ENCODE measurements around the gene STK35.

STK35 gene

DNA sequence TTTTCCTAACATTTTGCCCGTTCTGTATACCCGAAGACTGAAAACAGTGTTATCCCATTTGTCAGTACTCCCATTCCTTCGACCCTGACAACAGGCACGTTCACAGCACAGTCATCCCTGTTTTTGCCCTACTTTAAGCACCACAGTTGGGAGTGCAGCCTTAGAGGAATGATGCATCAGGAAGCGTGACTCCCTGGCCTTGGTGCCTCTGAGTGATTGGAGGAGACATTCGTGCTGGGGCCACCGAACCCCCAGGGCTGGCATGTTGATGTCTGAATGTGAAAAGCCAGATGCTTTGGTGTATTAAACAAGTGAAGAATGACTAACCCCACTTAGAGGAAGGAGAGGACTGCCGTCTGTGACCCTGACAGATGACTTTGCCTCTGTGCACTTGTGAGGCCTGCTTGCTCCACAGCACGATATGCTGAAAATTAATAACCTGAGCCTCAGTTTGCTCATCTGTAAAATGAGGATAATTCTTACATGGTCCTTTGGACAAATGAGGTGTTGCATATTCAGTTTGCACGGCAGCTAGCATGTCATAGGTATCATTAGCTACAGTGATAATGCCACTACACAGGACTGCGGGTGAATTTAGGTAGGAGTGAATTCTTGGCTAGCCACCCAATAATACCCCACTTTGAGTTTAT lies 36.0 kb downstream of the STK35 start:
- no peak overlapping the region for H3K4me3 Mint-ChIP-seq
- peaks cover 12% of the 10 kb centered on the region for H3K36me3 Mint-ChIP-seq
- no peak overlapping the region for H3K27ac Mint-ChIP-seq
- no peaks in the 10 kb centered on the region for H3K9me3 Mint-ChIP-seq
- no peaks in the 10 kb centered on the region for H3K27me3 Mint-ChIP-seq
- peaks cover 18% of the 10 kb centered on the region for H3K4me1 Mint-ChIP-seq
- ATAC-seq = no peak

DNA sequence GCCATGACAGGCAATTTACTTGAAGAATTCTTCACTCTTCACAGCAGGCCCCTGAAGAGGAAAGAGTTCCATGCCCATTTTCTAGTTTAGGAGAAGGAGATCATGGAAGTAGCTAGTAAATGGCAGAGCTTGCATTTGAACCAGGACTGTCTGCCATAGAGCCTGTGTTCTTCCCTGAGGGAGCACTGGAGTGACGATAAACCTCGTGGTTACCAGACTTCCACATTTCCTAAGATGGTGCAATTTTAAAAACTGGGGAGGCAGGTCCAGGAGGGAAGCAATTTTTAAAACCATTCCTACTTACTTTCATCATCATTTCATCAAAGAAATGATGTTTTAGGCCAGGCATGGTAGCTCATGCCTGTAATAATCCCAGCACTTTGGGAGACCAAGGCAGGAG lies 36.8 kb downstream of the STK35 start:
- Mint-ChIP-seq H3K36me3 (peaks cover 12% of the 10 kb centered on the region), H3K27ac (no peak overlapping the region), H3K4me1 (peaks cover 11% of the 10 kb centered on the region), H3K9me3 (no peaks in the 10 kb centered on the region), H3K27me3 (no peaks in the 10 kb centered on the region), H3K4me3 (no peak overlapping the region)
- no peak for ATAC-seq

DNA sequence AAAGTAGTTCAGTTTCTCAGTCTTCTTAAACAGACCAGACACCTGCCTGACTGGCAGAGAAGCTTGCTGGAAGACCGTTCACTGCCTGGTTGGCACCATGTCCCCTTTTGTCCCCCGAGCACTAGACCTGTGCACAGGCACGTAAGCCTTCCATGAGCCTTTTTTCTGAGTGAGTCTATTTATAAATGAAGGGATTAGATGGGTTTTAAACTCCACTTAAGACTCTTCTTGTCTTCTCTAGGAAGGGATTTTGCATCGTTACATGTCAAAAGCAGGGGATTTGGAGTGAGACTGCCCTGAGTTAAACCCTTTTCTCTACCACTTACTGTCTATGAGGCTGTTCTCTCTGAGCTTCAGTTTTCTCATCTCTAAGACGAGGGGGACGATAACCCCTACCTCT lies 37.6 kb downstream of the STK35 start:
- Mint-ChIP-seq H3K27ac (no peak overlapping the region), H3K4me3 (no peak overlapping the region), H3K27me3 (no peaks in the 10 kb centered on the region), H3K36me3 (peaks cover 19% of the 10 kb centered on the region), H3K4me1 (peaks cover 7% of the 10 kb centered on the region), H3K9me3 (no peaks in the 10 kb centered on the region)
- no peak for ATAC-seq

DNA sequence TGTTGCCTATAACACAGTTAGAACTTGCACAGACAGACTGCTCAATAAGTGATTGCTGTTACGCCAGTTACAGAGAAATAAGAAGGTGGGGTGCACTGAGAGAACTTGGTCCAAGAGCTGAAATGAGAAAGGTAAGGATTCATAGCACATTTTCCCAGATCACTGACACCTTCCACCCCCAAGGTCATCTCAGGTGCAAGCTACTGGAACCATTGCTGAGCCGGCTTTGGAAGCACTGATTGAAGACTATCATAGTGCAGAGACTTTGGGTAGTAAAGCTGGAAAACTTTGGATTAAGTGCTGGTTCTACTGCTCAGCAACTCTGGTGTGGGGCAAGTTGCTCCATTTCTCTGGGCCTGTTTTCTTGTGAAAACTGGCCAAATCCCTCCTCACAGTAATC lies 38.1 kb downstream of the STK35 start:
- Mint-ChIP-seq H3K27ac (no peak overlapping the region), H3K27me3 (no peaks in the 10 kb centered on the region), H3K9me3 (no peaks in the 10 kb centered on the region), H3K4me3 (no peak overlapping the region), H3K4me1 (peaks cover 7% of the 10 kb centered on the region), H3K36me3 (peaks cover 22% of the 10 kb centered on the region)
- ATAC-seq = no peak

DNA sequence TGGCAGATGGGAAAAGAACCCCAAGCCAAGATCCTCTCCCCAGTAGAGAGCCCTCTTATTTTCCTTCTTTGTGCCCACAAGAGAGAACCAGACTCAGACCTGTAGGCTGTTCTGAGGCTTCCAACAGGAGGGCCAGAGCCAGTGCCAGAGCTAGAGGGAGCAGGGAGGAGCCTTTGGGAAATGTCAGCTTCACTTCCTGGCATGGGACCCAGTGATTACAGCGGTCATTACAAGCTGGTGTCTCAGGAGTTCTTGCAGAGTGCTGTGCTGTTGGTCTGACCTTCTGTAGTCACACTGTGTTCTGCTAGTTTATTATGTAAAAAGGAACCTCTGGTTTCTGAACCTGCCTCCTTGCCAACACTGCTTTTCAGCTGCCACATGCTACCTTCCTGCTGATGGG lies 38.9 kb downstream of the STK35 start:
- no peaks in the 10 kb centered on the region for H3K9me3 Mint-ChIP-seq
- H3K27ac Mint-ChIP-seq = no peak overlapping the region
- H3K27me3 Mint-ChIP-seq = no peaks in the 10 kb centered on the region
- no peak for ATAC-seq
- H3K4me3 Mint-ChIP-seq = no peak overlapping the region
- H3K4me1 Mint-ChIP-seq = peaks cover 7% of the 10 kb centered on the region
- H3K36me3 Mint-ChIP-seq = peaks cover 30% of the 10 kb centered on the region

DNA sequence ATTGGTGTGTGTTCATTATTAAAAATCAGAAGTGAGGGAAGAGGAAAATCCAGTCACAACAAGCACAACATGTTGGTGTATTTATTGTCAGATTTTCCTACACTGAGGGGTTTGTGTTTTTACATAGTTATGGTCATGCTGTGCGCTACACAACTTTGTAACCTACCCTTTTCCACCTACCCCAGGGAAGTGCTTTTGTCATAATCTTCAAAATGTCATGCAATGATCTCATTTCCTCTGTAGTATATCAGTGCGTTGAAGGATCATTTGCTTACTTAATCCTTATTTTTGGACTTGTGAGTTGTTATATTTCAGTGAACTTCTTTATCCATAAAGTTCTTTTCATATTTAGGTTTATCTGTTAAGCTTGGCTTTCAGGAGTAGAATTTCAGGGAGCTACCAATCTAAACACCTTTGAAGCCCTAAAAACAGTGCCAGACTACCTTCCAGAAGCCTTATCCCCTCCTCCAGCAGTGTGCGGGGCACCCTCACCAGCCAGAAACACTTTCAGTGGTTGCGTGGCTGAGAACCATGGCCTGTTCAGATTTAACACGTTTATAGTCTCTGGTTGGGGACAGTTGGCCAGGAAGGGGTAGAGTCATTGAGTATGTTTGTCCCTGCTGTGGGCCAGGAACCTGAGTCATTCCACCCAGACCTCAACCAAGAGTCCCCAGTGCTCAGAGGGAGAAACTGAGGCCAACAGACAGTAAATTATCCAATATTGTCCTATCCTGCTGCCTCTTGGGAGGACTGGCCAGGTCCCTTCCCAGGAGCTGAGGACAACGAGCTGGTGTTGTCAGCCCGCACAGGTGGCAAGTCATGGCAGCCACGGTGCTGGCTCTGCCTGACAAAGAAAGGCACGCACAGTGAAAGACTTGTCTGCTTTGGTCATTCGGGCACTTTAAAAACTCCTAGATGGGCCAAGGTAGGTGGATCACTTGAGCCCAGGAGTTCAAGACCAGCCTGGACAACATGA lies 40.3 kb downstream of the STK35 start:
- H3K4me3 Mint-ChIP-seq = no peak overlapping the region
- no peaks in the 10 kb centered on the region for H3K9me3 Mint-ChIP-seq
- H3K36me3 Mint-ChIP-seq = peaks cover 37% of the 10 kb centered on the region
- no peak for ATAC-seq
- H3K27me3 Mint-ChIP-seq = no peaks in the 10 kb centered on the region
- no peak overlapping the region for H3K27ac Mint-ChIP-seq
- peaks cover 1% of the 10 kb centered on the region for H3K4me1 Mint-ChIP-seq

DNA sequence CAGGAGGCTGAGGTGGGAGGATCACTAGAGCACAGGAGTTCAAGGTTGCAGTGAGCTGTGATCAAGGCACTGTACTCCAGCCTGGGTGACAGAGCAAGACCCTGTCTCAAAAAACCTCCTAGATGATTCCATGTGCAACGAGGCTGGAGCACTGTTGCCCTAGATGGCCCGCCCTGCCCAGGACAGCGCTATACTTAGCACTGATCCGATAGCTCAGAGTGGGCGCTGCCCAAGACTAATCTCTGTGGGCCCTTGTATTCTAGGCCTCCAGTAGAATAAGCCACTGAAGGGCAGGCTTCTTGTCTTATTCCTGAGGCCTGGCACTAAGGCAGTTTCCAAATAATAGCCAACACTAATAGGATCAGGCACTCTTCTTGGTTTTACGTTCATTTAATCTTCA lies 41.0 kb downstream of the STK35 start:
- ATAC-seq = no peak
- H3K27ac Mint-ChIP-seq = no peak overlapping the region
- no peaks in the 10 kb centered on the region for H3K9me3 Mint-ChIP-seq
- H3K36me3 Mint-ChIP-seq = peaks cover 40% of the 10 kb centered on the region
- no peaks in the 10 kb centered on the region for H3K27me3 Mint-ChIP-seq
- no peaks in the 10 kb centered on the region for H3K4me1 Mint-ChIP-seq
- H3K4me3 Mint-ChIP-seq = no peak overlapping the region

DNA sequence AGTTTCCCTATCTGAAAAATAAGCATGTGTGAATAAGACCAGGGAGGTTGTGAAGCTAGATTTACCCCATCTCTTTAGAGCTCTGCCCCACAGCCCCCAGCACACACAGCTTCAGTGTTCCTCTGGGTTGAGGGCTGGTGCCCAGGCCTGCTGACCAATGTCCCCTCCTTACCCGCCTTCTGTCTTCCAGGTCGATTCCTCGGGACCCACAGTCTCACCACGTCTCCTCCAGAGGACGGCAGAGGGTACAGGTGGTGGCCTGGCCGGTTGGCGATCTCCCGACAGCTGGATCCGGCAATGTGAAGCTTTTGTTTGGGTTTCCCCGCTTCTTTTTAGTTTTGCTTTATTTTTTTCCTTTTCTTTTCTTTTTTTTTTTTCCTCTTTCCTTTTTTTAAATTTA lies 42.0 kb downstream of the STK35 start:
- no peak for ATAC-seq
- no peaks in the 10 kb centered on the region for H3K9me3 Mint-ChIP-seq
- H3K4me1 Mint-ChIP-seq = no peaks in the 10 kb centered on the region
- H3K27ac Mint-ChIP-seq = no peak overlapping the region
- peaks cover 48% of the 10 kb centered on the region for H3K36me3 Mint-ChIP-seq
- no peak overlapping the region for H3K4me3 Mint-ChIP-seq
- H3K27me3 Mint-ChIP-seq = no peaks in the 10 kb centered on the region

DNA sequence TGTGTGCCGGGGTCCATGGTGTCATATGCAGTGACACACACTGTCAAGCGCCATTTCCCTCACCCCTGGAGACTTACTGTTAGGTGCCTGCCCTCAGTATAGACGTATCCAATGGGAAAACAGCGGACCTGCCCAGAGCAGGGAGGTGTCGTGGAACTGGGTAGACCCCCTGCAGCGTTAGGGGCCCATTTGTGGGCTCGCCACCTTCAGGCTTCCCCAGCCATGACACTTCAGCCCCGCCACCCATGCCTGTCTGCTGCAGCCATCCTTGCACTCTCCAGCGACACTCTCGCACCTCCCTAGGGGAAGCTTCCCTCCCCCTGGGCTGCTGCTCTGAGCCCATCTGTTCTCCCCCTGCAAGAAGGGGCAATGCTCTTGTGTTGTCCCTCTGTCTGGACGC lies 43.2 kb downstream of the STK35 start:
- H3K4me3 Mint-ChIP-seq = no peak overlapping the region
- no peaks in the 10 kb centered on the region for H3K9me3 Mint-ChIP-seq

DNA sequence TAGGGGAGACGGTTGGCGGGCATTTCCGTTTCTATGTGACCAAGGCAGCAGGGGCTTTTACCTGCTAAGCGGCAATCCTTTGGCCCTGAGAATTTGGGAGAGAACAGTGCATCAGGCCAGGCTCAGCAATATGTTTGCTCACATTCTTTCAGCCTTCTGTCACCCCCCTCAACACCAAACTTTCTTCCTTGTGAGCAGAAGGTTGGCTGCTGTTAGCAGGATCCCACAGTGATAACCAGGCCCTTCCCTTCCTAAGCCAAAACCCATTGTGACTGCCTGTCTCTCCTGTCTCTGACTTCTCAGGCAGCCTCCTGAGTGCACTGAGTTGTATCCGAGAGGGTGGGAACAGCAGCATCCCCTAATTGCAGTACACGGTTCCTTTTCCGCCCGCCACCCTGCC lies 43.7 kb downstream of the STK35 start:
- no peaks in the 10 kb centered on the region for H3K4me1 Mint-ChIP-seq
- H3K9me3 Mint-ChIP-seq = no peaks in the 10 kb centered on the region
- no peak overlapping the region for H3K27ac Mint-ChIP-seq
- no peak overlapping the region for H3K4me3 Mint-ChIP-seq
- H3K27me3 Mint-ChIP-seq = no peaks in the 10 kb centered on the region
- peaks cover 63% of the 10 kb centered on the region for H3K36me3 Mint-ChIP-seq
- no peak for ATAC-seq

More for the DNA sequence above, 43.2 kb downstream of the STK35 start:
- no peak for ATAC-seq
- Mint-ChIP-seq H3K36me3 (peaks cover 61% of the 10 kb centered on the region), H3K27me3 (no peaks in the 10 kb centered on the region), H3K4me1 (no peaks in the 10 kb centered on the region), H3K27ac (no peak overlapping the region)

DNA sequence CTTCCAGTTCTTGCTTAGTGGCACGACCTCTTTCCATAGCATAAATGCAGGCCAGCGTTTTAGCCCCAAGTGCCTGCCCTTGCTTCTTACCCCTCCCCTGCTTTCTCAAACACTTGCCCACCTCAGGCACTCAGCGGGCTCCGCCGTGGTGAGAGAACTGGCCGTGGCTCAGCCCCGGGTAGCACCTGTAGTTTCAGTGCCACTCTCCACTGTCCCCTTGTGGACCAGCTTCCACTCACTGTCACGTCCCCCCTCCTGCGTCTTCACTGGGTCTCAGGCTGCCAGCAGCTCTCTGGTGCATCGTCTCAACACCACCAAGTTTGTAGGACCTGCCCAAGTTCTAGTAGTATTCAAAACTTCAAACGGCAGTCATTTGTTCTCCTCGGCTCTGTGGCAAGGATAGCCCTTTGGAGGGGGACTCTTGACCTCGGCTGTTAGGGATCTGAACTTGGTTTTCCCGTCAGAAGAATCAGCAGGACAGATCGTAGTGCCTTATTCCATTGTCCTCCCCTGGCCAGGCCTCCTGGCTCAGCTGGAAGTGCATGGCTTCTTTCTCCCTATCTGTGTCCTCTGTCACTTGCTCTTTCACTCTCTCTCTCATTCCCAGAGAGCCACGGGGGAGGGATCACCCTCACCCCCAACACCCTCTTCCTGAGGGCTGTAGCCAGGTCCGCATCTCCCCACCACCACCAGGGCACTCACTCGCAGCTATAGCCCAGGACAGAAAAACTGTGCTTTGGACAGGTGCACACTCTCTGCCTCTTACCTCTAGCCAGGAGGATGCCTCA lies 44.6 kb downstream of the STK35 start:
- Mint-ChIP-seq H3K4me3 (no peak overlapping the region), H3K36me3 (peaks cover 63% of the 10 kb centered on the region), H3K27me3 (no peaks in the 10 kb centered on the region), H3K9me3 (no peaks in the 10 kb centered on the region), H3K27ac (no peak overlapping the region), H3K4me1 (no peaks in the 10 kb centered on the region)
- ATAC-seq = no peak

DNA sequence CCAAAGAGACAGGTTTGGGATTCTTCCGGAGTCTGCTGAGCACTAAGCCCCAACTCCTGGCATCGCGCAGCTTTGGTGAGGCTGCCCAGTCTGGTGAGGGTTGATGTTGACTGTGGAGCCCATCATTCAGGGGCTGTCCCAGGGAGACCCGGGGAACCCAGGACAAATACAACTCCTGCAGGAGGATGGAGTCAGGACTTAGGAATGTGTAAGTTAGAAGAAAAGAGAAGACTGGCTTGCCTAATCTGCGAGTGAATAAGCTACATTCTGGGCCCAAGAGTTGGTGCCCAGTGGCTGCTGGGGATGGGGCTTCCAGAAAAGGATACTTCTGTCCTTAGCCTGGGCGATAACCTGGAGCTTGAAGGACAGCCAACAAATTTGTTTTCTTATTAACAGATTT lies 47.9 kb downstream of the STK35 start:
- Mint-ChIP-seq H3K27me3 (no peaks in the 10 kb centered on the region), H3K4me3 (no peak overlapping the region), H3K4me1 (no peaks in the 10 kb centered on the region), H3K36me3 (peaks cover 56% of the 10 kb centered on the region), H3K27ac (no peak overlapping the region), H3K9me3 (no peaks in the 10 kb centered on the region)
- no peak for ATAC-seq

DNA sequence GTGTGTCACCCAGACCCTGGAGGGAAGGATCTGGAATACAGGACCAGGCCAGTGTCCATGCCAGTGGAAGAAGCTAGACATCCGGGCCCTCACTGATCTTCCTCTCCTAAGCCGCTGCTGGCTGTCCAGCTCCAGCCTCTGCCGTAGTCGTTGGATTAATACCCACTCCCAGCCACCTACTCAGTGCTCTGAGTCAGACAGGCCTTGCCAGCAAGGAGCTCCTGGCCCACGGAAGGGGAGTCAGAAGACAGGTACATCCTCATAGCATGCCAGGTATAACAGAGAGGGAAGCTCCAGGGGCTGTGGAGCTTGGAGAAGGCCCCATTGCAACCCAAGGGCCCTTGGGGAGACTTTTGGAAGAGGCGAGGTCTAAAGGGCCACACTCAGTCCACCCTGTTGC lies 49.0 kb downstream of the STK35 start:
- Mint-ChIP-seq H3K4me1 (no peaks in the 10 kb centered on the region), H3K27me3 (no peaks in the 10 kb centered on the region), H3K9me3 (no peaks in the 10 kb centered on the region), H3K27ac (no peak overlapping the region), H3K36me3 (peaks cover 44% of the 10 kb centered on the region), H3K4me3 (no peak overlapping the region)
- ATAC-seq = no peak

DNA sequence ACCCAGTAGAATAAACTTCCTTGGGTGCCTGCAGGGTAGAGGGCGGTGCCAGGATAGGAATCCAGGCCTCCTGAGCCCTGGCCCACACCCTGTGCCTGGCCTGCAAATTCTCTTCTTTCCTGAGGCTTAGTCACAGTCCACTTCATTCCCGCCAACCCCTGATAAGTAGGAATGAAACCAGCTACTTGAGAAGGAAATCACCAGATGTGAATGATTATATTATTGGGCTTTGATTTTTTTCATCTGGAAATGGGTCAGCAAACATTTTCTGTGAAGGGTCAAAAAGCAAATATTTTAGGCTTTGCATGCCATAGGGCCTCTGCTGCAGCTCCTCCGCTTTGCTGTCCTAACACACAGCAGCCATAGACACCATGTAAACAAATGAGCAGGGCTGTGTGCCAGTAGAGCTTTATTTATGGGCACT lies 50.2 kb downstream of the STK35 start:
- no peaks in the 10 kb centered on the region for H3K9me3 Mint-ChIP-seq
- H3K27ac Mint-ChIP-seq = no peak overlapping the region
- no peak for ATAC-seq
- no peak overlapping the region for H3K4me3 Mint-ChIP-seq
- H3K27me3 Mint-ChIP-seq = no peaks in the 10 kb centered on the region
- H3K4me1 Mint-ChIP-seq = no peaks in the 10 kb centered on the region
- peaks cover 32% of the 10 kb centered on the region for H3K36me3 Mint-ChIP-seq

DNA sequence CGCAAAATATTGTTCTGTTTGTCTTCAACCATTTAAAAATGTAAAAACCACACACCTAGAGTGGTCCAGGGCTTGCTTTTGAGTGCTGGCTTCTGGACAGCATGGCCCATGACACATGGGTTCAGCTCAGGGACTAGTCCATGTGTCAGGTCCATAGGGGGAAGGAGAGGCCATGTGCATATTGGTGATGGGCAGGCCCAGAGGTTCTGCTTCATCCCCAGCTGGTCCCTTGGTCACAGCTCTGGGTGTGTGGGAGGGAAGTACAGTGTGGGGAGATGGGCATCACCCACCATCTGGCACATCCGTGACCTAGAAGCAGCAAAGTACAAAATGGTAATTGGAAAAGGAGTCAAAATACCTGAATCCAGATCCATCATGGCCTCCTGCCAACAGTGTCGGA lies 50.7 kb downstream of the STK35 start:
- Mint-ChIP-seq H3K4me1 (no peaks in the 10 kb centered on the region), H3K9me3 (no peaks in the 10 kb centered on the region), H3K27ac (no peak overlapping the region)

More for the DNA sequence above, 50.7 kb downstream of the STK35 start:
- Mint-ChIP-seq H3K36me3 (peaks cover 28% of the 10 kb centered on the region), H3K27me3 (no peaks in the 10 kb centered on the region), H3K4me3 (no peak overlapping the region)
- ATAC-seq = no peak

Measured in stimulated activated memory B cell treated with anti-CD40 and anti-IgM and Interleukin-4, amounts not matched to agents 10 μg/mL and 1 μg/mL and 100 μg/mL, for 72 hours (primary cell).